ENCODE data around the gene GALNT4. TPM values are rescaled to one million over a fixed set of nuclear protein-coding genes. Genes with fewer than 3 reads are reported as not detected.

GALNT4 gene
- total RNA-seq, 4 donors from 2014 or later, result 4.6 to 8.3 (median 6.9) TPM

GRCh38 chr12:89565002-89565401 is 40.4 kb upstream of the GALNT4 start:
- TF ChIP-seq, protein P1, sequence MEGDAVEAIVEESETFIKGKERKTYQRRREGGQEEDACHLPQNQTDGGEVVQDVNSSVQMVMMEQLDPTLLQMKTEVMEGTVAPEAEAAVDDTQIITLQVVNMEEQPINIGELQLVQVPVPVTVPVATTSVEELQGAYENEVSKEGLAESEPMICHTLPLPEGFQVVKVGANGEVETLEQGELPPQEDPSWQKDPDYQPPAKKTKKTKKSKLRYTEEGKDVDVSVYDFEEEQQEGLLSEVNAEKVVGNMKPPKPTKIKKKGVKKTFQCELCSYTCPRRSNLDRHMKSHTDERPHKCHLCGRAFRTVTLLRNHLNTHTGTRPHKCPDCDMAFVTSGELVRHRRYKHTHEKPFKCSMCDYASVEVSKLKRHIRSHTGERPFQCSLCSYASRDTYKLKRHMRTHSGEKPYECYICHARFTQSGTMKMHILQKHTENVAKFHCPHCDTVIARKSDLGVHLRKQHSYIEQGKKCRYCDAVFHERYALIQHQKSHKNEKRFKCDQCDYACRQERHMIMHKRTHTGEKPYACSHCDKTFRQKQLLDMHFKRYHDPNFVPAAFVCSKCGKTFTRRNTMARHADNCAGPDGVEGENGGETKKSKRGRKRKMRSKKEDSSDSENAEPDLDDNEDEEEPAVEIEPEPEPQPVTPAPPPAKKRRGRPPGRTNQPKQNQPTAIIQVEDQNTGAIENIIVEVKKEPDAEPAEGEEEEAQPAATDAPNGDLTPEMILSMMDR (IDR thresholded peaks at IDR 0.05; ENCODE audit: low read depth), result no peak

GRCh38 chr12:89559753-89560152 is 35.2 kb upstream of the GALNT4 start:
- TF ChIP-seq, protein P1 (IDR thresholded peaks at IDR 0.05; ENCODE audit: low read depth), result no peak

DNA sequence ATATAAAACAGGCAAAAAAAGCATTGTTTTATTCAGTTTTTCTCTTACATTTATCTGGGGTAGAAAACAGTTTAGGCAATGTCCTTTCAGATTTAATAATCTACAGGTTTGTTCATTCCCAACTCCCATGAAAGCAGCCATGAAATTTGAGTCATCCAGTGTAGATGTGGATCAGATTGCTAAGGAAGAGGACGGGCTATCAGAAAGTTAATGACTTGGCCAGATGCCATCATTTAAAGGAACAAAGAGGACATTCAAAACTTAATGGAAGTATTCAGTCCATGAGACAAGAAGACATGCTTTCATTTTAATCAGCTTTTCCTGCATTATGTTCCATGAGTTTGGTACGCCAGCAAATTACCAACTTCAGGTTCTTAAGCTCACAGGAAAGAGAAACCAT is 32.4 kb upstream of the GALNT4 start:
- TF ChIP-seq, protein P1 (IDR thresholded peaks at IDR 0.05; ENCODE audit: low read depth), result no peak

DNA sequence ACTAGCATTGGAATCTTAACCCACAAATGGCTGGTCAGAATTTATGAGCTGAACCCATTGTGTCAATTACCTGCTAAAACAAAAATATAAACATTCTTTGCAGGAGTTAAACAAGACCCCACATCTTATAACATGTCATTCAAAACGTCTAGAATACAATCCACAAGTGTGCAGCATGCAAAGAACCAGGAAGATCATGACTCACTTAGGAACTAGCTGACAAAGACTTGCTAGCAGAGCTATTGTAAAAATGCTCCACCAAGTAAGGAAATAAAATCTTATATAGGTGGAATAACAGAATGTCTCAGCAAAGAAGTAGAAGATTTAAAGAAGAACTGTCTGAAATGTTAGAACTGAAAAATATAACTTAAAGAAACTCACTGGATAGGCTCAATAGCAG is 27.8 kb upstream of the GALNT4 start:
- TF ChIP-seq, protein P1 (IDR thresholded peaks at IDR 0.05; ENCODE audit: low read depth), result no peak

DNA sequence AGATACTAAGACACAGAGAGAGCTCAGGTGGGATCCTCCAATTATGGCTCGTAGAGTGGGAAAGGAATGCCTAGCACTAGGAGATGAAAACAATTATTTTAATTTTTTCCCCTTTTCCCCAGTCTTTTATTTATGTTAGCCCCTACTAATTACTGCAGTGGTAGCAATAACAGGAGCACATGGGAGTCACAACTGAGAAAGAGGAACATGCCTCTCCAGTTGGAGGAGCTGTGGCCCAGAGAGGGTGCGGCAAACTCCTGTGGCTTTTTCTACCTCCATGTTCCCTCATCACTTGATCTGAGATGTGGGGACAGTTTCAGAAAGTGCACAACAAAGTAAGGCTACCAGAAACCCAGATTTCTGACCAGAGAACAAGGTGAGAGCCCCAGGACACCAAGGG is 27.2 kb upstream of the GALNT4 start:
- TF ChIP-seq, protein P1 (IDR thresholded peaks at IDR 0.05; ENCODE audit: low read depth), result no peak

GRCh38 chr12:89547101-89547500 is 22.5 kb upstream of the GALNT4 start:
- TF ChIP-seq, protein P1 (IDR thresholded peaks at IDR 0.05; ENCODE audit: low read depth), result no peak

DNA sequence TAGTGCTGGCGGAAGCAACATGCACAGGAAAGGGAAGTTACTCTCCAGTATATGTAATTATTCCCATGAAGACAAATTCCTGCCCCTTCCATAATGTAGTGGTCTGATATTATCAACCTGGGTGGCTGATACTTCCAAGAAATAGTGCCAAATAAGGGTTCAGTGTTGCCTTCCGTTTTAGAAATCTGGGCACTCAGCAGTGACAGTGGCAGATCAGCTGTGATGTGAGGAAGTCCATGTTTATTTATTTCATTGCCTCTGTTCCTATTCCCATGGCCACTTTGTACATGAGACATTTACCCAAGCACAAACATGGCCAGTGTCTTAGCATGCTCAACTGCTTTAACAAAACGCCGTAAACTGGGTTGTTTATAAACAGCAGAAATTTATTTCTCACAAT is 21.6 kb upstream of the GALNT4 start:
- TF ChIP-seq, protein P1 (IDR thresholded peaks at IDR 0.05; ENCODE audit: low read depth), result no peak
